ENCODE results near the gene HMCN1. TPM values are rescaled to one million over a fixed set of nuclear protein-coding genes. Genes with fewer than 3 reads are reported as not detected.

Gene HMCN1
- total RNA-seq, 1 experiment from 2014 or later = 0.15 TPM

DNA sequence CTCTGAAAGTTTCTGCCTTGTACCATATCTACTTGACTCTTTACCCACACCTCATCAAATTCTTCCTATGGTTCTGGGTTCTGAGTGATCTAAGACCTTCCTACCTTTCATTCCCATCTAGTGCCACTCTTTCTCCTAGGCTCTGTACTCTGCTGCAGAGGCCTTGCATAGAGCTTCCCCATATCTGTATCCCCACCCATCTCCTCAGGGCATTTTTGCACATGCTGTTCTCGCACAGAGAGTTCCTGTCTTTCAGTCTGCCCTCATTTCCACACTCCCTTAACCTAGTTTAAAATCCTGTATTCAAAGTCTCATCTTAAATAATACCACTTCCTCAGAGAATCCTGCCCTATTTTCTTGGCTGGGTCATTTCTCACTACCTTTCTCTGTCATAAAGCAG is 114.8 kb downstream of the HMCN1 start:
- no peak for DNase-seq (ENCODE audit: low spot score)

GRCh38 chr1:185850366-185850765 is 116.2 kb downstream of the HMCN1 start:
- DNase-seq (ENCODE audit: low spot score) = no peak

DNA sequence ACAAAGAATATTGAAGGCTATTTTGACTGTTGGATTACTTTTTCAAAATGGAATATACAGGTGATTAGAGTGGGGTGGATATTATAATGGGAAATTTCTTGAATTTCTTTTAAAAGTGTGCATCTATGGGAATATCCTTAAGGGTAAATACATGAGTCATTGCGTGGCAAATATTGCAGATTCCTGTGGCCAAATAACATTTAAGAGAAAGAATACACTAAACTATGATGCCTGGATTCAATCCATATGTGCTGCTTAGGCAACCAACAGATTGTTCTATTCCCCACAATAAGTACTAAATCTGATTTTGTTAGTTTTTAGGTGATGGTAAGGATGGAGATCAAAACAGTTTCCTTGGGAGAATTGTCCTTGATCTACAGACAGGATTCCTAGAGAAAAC is 119.5 kb downstream of the HMCN1 start:
- no peak for DNase-seq (ENCODE audit: low spot score)

DNA sequence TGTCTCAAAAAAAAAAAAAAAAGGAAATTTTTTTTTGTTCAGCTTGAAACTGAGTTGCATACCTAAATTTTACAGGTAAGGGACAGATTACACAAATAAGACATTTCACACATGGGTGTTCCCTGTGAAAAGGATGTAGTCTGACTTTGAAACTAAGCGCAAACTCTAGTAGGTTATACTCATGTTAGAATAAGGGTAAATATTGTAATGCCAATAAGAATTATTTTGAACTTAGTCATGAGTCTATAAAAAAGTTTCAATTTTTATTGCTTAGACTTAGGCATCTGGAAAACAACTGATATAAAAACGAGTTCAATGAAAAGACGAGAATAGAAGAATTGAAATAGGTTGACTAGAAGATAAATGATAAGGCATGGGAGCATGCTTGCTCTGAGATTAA is 122.3 kb downstream of the HMCN1 start:
- no peak for DNase-seq (ENCODE audit: low spot score)

DNA sequence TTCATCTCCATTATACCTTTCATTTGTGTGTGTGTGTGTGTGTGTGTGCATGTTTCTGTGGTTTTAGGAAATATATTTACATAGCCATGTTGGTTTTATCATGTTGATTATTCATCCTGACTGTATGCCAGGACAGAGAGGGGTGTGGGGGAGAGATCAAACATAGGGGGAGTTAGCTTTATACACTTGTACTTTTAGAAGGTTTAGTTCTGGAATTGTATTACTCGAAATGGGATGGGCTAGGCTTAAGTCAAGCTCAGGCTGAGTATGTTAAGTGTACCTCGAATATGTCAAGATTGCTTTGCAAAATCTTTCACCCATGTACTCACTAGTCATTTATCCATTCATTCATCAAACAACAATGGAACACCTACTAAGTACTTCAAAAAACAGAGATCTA is 123.3 kb downstream of the HMCN1 start:
- no peak for DNase-seq (ENCODE audit: low spot score)

DNA sequence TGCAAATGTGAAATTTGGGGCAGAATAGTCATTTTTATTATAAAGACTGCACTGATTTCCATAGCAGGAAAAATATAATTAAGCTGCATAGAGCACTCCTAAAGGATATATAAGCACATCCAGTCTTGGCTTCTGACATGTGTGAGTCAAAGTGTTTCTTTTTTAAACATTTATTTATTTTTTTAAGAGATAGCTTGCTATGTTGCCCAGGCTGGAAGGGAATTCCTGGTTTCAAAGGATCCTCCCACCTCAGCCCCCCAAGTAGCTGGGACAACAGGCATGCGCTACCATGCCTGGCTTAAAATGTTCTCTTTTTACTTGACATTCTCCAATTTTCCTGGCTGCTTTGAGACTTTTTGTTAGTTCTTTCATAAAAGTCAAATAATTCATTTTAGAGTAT is 126.1 kb downstream of the HMCN1 start:
- no peak for DNase-seq (ENCODE audit: low spot score)

DNA sequence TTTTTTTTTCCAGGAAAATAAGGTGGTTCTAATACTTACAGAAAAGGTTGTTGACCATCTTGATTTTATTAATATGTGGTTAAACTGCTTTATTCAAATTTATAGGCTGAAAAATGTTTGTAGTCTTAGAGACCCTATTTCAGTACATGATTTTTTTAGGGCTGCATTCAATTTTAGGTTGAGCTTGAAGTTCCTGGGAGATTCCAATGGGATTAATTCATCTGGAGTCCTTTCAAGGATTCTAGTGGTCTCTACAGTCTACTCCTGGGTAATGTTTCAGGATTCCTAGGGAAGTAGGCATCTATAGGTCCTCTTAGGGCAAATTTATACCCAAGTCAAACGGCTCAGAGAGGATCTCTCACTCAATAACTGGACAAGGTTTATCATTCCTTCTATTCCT is 126.7 kb downstream of the HMCN1 start:
- no peak for DNase-seq (ENCODE audit: low spot score)

GRCh38 chr1:185861630-185862029 is 127.4 kb downstream of the HMCN1 start:
- no peak for DNase-seq (ENCODE audit: low spot score)

- DNase-seq (ENCODE audit: low spot score) = no peak
These were observed 128.0 kb downstream of the HMCN1 start for GRCh38 chr1:185862235-185862634.

- no peak for DNase-seq (ENCODE audit: low spot score)
These were observed 130.1 kb downstream of the HMCN1 start for GRCh38 chr1:185864331-185864730.

DNA sequence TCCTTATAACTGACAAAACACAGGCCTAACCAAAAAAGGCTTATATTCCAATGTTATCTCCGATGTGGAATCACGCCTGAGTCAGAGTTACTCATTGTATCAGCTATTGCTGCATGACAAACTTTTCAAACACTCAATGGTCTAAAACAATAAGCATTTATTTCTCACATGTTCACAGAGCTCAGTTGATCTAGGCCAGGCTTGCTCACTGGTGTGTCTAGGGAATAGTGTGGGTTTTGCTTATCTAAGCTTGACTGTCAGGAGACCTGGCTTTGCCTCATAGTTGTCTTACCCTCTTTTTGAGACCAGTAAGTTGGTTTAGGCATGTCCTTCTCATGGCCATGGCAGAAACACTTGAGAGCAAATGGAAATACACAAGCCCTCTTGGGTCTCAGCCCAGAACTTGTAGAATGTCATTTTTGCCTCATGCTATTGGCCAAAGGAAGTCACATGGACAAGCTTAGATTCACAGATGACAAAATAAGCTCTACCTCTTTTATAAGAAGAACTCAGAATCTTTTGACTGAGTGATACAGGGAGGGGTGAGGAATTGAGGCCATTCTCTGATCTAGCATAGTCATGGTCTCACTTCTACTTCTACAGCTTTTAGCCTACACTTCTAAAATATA is 130.8 kb downstream of the HMCN1 start:
- DNase-seq (ENCODE audit: low spot score) = no peak

- DNase-seq (ENCODE audit: low spot score) = no peak
These were observed 135.4 kb downstream of the HMCN1 start for GRCh38 chr1:185869590-185869989.

GRCh38 chr1:185871627-185872150 is 137.5 kb downstream of the HMCN1 start:
- DNase-seq (ENCODE audit: low spot score) = no peak

DNA sequence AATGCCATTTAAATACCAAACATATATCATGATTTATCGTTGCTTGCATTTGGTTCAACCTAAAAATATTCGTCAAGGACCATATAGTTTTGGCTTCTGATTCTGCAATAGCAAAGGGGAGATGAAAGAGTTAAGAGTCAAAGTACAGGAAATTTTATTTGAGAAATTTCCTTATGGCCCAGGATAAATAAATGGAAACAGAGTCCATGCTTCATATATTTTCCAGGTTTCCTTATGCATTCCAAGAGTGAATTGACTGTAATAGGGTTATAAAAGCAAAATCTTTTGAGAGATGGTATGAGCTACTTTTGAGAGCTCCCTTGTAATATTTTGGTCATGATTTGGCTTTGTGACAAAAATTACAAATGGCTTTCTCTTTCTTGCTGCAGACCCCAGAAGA is 140.1 kb downstream of the HMCN1 start:
- no peak for DNase-seq (ENCODE audit: low spot score)

DNA sequence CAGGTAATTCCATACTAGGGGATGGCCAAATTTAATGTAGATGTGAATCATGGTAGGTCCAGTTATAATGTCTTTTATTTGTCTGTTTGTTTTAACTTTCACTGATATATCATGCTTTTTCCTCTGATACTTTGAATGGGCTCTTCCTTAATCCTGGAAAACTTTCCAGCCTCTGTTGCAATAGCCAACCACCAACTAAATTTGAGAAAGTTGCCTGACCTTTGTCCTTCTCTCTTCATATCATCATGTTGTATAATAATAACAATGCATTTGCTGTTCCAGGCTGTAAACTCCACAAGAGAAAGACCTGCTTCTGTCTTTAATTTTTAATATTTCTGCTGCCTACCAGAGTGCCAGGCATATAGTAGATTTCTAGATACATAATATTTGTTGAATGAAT is 146.1 kb downstream of the HMCN1 start:
- no peak for DNase-seq (ENCODE audit: low spot score)

DNA sequence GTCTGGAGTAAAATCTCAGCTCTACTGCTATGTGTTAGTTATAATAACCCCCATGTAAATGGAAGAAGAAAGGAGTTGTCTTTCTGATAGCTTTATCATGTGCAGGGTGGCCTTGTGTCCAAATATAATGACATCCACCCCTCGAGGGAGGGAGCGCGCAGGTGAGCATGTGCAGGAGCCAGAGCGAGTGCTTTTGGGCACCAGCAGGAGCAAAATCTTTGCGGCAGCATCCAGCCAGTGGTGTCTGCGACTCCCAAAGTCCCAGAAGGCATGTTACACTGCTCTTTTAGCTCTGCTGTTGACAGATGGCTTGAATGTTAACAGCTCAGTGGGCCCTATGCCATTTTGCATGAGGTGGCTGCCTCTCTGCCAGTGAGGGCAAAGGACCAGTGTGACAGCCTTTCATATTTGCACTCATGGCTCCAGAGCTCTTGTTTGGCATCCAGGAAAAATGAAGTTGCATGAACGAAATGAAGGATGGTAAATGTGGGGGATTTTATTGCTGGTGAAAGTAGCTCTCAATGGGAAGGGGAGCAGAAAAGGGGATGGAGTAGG is 146.7 kb downstream of the HMCN1 start:
- DNase-seq (ENCODE audit: low spot score) = no peak

DNA sequence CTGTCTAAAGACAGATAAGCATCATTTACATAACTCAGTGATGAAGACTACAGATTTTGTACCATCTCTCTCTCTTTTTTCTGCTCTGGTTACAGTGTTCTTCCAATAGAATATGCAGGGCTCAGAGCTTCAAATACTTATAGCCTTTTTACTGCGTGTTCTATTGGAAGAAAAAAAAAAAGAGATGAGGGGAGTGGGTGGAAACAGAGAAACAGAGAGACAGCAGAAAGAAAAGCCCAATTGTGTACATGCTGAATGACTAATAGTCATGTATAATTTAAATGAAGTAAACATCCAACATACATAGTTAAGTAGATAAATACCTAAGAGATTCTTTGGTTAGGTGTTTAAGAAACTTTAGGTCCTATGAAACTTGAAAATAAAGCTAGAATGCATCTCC is 151.9 kb downstream of the HMCN1 start:
- DNase-seq (ENCODE audit: low spot score) = no peak

DNA sequence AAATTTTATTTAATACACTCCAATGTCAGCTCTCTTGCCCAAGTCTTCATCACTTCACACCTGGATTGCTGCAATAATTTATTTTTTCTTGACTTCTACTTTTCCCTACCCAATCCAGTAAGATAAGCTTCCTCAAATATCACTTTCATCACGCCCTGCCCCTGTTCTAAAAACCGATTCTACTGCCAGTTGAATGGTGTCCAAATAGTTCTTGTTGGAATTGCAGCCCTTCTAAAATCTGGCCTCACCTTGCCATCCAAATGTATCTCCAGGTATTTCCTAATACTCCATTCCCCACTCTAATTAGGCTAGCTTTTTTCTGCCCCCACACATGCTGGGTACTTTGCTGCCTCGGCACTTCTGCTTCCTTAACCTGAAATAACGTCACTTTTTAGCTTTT is 152.5 kb downstream of the HMCN1 start:
- DNase-seq (ENCODE audit: low spot score) = no peak

DNA sequence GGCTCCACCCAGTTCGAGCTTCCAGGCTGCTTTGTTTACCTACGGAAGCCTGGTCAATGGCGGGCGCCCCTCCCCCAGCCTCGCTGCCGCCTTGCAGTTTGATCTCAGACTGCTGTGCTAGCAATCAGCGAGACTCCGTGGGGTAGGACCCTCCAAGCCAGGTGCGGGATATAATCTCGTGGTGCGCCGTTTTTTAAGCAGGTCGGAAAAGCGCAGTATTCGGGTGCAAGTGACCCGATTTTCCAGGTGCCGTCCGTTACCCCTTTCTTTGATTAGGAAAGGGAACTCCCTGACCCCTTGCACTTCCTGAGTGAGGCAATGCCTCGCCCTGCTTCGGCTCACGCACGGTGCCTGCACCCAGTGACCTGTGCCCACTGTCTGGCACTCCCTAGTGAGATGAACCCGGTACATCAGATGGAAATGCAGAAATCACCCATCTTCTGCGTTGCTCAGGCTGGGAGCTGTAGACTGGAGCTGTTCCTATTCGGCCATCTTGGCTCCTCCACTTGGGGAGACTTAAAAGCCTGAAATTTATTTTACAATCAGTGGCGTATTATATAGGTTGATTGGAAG is 158.7 kb downstream of the HMCN1 start:
- peak; percentile 19 for DNase-seq (ENCODE audit: low spot score)

DNA sequence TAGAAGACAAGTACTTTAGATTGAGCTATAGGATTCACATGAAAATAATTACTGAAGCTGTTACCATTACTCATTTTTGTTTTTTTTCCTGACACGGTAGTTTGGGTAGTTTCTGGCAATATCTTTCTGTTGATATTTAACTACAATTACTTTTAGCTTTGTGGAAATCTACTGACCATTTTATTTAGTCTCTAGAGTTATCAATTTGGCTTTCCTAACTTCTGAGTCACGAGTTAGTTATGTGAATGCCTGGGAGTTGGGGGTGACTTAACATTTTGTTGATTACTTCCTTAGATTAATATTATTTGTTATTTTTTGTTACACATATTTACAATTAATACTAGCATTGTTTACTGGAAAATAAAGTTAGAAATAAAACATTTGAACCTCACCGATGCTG is 160.6 kb downstream of the HMCN1 start:
- no peak for DNase-seq (ENCODE audit: low spot score)

DNA sequence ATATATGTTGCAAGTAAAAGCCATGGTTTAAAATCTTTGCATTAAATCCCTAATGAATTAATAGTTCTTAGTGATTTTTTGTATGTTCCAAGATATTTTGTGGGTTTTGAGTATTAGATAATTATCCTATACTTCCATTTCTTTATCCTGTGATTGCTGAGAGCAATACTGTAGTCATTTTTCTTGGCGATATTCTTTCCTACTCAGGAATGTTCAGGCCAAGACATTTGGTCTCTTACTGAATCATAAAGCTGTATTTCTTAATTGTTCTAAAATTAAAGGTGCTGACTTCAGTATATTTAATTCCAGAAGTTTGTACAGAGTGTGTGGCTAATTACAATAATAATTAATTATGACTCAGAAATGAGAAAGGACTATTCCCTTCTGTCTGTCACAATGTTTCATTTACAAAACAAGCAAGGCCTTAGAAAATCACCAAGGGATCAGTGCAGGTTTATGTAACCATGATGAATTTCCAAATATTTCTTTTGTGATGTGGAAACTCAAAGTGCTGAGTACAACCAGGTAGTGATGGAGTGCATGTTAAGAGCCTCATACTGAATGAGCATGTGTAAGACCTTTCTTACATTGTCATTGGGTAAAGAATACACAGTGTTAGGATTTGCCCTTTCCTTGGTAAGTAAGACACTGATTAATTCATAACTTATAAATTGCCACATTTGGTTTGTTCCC is 161.2 kb downstream of the HMCN1 start:
- no peak for DNase-seq (ENCODE audit: low spot score)

DNA sequence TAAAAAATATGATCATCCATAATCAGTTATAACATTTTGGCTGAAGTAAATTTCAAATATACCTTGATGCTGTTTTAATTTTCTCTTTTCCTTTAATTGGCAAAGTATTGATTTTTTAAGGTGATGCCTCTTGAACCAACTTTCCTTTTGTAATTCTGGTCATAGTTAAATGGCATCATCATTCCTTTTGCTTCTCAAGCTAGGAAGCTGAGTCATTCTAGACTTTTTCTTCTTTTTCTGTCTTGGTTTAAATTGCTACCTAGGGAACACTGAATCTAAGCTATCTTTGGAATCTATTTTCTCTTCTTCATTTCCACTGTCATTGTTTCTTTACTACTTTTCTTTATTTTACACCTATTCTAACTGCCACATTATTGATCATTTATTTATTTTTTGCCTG is 162.7 kb downstream of the HMCN1 start:
- DNase-seq (ENCODE audit: low spot score) = no peak

DNA sequence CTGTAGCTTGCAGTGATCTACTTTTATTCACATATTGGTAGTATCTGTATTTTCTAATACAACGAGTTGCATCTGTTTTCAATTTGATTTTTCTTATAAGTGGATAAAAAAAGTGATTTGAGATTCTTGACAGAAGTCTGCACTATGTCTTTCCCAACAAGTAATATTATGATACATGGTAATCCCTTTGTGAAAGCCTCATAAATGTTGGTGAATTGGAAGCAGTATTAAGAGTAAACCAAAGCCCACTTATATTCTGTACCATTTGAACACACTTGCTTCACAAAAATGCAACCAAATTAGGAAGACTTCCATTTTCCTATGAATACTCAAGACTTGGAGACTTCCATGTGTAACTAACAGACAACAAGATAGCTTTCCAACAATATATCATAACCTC is 172.0 kb downstream of the HMCN1 start:
- DNase-seq (ENCODE audit: low spot score) = no peak

Measured in HT-29 (cell line).